Measurements from ENCODE around the gene IL10.
A peak's percentile ranks its signal among the peaks of the same experiment; 100 is the strongest.

IL10 gene

DNA sequence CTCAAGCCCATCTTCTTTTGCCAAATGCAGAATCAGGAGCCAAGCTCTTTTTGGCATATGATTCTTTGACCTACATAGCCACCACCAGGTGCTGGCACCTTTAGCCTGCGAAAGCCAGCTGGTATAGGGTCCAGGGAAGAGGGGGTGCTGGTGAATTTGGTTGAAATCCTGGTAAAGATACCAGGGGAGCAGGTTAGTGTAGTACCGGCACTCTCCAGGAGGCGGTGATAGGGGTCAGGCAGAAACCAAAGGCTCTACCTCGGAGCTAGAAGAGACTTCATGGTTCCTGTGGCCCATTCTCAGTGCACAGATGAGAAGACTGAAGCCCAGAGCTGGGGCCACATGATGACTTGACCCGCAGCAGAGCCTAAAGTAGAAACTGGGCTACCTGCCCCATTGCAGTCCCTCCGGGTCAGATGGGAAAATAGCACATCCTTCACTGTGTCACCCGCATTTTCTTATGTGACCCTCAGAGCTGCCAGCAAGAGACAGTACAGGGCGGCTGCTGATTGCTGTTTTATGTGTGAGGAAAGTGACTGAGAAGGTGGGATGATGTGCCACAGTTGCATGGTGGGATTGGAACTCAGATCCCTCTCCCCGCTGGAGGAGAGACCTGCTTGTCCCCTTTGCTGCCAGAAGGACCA lies 37.7 kb downstream of the IL10 start:
- peak; percentile 85 for DNase-seq (ENCODE audit: low spot score)

DNA sequence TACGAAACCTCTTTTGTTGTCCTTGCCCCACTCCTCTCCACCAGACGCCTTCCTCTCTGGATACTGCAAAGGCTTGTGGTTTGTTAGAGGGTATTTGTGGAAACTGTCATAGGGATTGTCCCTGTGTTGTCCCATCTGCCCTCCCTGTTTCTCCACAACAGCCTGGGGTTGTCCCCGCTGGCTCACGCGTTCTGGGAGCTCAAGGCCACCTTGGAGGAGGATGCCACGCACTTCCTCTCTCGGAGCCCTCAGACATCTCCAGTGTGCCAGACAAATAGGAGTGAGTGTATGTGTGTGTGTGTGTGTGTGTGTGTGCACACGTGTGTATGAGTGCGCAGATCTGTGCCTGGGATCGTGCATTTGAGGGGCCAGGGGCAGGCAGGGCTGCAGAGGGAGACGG lies 39.3 kb downstream of the IL10 start:
- DNase-seq (ENCODE audit: low spot score) = no peak

DNA sequence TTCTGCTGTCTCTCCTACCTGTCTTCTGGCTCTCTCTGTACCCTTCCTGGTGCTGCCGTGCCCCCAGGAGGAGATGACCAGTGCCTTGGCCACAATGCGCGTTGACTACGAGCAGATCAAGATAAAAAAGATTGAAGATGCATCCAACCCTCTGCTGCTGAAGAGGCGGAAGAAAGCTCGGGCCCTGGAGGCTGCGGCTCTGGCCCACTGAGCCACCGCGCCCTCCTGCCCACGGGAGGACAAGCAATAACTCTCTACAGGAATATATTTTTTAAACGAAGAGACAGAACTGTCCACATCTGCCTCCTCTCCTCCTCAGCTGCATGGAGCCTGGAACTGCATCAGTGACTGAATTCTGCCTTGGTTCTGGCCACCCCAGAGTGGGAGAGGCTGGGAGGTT lies 39.8 kb downstream of the IL10 start:
- DNase-seq (ENCODE audit: low spot score) = no peak

DNA sequence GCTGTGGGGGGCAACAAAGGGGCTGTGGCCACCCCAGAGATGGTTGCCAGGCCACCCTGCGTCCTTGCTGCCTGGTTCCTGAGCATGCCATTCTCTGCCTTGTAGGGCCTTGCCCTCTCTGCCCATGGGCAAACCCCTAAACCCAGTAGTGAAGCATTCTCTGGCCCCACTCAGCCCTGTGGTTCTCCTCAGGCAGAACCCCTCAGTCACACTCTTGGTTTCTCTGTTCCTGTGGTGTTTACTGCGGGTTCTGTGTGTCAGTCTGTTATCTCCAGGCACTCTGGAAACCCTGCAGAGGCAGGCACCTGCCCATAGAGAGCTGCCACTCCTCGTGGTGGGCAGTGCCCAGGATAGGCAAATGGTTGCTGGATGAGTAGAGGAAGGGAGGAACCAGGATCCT lies 42.8 kb downstream of the IL10 start:
- DNase-seq (ENCODE audit: low spot score) = no peak

DNA sequence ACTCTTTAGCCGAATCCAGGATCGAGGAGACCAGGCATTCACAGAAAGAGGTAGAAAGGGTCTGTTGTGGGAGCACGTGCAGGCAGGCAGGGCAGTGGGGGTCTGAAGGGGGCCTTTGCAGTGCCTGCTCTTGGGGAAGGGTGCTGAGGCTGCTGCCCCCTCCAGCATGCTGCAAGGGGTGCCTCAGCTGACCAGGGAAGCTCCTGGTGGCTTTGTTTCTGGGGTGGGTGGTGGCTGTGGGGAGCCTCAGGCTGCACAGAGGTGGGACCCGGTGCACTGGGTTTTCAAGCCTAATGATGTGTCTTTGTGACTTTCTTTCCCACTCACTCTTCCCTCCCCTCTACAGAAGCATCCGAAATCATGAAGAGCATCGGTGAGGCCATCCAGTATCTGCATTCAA lies 43.2 kb downstream of the IL10 start:
- no peak for DNase-seq (ENCODE audit: low spot score)

DNA sequence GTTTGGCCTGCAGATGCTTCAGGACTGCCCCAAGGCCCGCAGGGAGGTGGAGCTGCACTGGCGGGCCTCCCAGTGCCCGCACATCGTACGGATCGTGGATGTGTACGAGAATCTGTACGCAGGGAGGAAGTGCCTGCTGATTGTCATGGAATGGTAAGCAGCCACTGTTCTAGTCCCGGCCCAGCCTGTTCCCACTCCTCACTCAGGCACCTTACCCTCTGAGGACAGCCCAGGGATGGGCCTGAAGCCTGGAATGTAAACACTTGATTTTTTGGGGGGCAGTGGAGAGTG lies 43.7 kb downstream of the IL10 start:
- no peak for DNase-seq (ENCODE audit: low spot score)

DNA sequence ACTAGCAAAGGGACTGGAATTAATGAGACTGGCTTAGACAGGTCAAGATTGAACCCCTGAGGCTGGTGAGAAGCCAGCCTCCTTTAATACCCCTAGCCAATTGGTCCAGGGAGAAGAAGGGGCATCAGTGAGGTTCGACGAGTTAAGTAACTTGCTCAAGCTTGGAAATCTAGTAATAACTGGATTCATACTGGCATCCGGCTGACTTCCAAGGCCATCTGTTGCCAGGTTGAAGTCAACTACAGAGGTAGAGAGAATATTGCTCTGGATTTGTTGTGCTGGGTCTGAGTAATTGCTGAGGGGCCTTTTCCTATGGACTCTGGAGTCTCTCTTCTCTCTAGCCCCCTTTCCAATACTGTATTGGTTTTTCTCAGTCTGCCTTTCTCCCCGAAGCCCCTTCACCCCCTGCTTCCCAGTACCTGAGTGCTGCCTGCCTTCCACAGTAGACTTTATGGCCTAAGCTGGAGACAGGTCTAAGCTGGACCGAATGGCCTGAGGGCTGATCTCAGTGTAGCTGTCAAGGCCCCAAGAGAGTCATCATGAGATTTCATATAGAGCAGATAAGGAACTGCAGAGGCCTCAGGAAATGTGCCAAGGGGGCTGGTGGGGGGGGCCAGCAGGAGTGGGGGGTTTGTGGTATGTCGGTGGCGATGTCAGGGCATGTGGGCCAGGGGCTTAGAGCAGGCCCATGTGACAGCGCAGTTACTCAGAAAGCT lies 44.2 kb downstream of the IL10 start:
- DNase-seq (ENCODE audit: low spot score) = no peak

DNA sequence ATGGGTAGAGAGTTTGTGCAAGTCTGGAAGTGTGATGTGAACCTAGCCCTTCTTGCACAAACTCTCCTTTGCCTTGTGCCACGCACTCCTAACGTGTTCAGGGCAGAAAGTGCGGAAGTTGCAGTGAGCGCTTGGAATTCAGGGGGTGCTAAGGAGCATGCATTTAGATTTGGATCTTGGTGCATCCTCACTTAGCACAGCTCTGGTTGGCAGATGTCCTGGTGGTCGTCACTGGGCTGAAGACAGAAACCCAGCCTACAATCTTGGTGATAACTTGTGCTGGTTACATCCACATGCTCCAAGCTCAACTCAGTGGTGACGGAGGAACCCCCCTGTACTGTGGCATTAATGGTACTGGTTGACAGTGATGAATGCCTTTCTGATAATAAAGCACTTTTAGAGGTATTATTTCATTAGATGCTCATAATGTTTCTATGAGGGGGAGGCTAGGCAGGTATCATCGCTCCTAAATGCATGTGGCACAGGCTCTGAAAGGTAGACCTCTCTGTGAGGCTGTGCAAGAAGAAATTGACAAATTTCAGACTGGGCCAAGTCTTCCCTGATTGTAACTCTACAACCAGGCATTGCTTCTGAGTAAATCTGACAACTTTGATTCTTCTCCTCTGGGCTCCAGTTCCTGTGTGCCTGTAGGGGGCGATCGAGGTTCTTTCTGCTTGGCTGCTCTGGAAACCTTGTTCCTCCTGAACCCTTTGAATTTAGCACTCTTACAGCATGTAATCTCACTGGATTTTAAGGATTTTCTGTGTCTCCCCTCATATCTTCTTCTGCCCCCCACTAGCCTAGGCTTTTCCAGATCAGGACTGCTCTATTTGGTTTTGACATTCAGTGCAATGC lies 47.0 kb downstream of the IL10 start:
- peak; percentile 81 for DNase-seq (ENCODE audit: low spot score)

DNA sequence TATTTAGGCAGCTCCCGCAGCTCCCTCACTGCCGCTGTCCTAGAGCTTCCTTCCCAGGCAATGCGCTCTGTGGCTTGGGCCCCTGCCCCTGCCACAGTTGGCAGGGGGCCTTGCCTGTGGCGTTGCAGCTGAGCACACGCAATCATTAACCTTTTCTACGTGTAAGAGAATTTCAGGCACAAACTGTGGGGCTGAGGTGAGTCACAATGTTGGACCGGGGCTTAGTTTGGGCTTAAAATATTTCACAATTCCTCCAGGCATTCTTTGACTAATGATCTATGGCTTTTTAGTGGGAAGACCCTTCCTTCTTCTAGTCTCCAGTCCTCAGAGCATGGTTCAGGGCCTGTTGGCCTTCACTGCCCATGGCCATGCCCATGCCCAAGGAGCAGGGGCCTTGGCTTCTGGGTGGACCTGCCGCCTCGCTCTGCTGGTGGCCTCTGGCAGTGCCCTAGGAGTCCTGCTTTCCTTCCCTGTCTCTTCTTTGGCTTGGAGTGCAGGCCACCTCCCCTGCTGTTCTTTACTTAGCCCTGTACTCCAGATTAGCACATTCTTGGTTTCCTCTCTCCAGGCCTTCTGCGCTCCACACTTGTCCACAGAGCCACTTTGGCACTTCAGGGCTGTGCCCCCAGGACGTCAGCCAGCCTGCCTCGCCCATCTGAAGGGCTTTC lies 48.4 kb downstream of the IL10 start:
- no peak for DNase-seq (ENCODE audit: low spot score)

DNA sequence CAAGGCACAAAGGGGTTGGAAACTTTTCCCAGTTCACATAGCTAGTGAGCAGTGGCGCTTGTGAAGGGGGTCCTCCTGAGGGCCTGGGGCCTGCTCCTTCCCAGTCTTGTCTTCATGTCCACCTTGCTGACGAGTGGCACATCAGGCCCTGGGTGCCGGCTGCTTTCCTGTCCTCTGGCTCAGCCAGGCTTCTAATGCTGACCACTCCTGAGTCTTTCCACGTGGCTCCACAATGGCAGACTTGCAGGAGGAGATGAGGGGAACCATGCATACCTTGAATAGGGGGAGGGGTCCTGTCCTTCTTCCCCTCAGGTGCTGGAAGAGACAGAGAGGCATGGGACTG lies 48.9 kb downstream of the IL10 start:
- no peak for DNase-seq (ENCODE audit: low spot score)

DNA sequence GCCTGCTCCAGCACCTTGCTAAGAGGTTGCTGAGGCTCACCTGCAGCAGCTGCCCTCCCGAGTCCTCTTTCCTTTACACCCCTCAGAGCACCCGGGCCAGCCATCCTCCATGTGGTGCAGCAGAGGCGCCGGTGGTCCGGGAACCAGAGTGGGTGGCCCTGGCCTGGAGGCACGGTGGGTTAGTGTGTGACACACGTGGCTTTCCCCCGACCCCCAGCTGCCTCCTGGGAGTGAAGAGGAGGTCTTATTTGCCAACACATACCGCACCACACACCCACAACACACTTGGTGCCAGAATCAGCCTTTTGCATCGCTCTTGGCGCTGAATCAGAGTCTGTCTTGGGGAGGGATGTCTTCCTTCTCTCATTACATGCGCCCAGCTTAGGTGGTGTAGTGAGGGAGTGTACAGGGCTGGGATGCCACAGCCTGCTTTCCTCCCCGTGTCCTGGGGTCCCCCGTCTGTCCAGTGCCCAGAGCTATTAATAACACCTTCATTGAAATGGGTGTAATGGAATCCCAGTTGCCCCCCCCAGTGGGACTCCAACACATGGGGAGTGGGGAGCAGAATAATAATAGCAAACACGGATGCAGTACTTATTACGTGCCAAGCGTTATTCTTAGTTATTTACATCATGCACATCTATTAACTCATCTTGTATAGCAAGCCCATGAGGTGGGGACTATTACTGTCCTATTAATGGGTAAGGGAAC lies 49.4 kb downstream of the IL10 start:
- no peak for DNase-seq (ENCODE audit: low spot score)

DNA sequence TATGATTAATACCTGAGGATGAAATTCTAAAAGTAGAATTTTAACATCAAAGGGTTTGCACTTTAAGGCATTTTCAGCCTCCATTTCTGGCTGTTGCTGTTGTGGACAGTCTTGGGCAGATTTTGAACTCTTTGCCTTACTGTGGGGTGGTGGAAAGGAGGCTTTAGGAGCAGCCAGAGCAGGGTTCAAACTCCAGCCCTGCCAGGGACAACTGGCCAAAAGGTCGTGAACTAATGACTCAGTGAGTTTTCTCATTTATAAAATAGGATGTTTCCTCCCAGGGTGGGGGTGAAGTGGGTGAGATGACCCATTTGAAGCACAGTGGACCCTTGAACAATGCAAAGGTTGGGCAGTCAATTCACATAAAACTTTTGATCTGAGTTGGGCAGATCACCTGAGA lies 50.8 kb downstream of the IL10 start:
- DNase-seq (ENCODE audit: low spot score) = no peak

DNA sequence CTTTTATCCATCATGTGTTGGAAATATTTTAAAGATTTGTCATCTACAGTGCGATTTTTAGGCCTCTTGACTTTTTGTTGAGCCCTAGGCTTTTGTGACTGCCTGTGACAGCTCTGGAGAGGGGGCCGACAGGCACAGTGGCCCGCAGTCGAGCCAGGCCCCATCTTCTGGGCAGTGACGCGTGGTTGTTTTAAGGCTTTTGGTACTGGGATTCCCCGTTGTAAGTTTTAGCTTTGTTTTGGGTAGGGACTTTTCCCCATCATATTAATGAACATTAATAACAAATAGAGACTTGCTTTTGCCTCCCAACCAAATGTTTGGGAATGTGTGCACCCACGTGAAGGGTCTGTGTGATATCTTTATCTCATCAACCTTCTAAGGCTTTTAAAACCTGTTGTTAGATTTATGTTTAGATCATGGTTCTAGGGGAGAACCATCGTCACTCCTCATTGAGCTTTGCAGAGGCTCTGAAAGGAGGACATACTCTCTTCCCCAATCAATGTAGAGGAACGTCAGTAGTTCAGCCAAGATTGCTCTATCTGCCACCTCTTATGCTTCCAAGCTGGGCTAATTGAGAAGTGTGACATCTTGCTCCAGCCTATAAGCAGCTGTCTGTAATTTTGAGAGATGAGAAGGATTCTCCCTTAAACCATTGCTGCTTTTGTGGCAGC lies 53.0 kb downstream of the IL10 start:
- DNase-seq (ENCODE audit: low spot score) = no peak

DNA sequence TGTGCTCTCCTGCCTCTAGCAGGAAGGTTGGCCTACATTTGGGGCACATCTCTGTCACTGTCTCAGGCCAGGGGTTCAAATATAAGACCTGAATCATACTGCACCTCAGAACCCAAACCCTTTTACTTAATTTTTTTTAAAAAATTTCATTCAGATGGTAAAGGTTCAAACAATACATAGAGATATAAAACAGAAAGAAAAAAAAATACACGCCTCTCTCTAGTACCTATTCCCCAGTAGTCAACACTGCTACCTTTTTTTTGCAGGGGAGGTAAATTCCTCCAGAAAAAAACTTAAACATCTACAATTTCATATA lies 54.7 kb downstream of the IL10 start:
- DNase-seq (ENCODE audit: low spot score) = no peak

All from COLO829 (cell line).